Ovary (tissue), 3 donors: ENCODE data around the gene VARS2.

Source experiments
- CTCF ChIP-seq, 3 donors: fragments of 450-650 bp in 2 of 3; fragments of 200-600 bp in 1 of 3; IDR thresholded peaks; one replicate each; pipeline versions ENCODE4 v1.5.1 to v1.8.0; 2016 to 2022; ENCODE audit warnings: antibody characterized with exemption in 3 of 3, mild to moderate bottlenecking in 1 of 3
- EP300 ChIP-seq: sonication (generic); formaldehyde crosslinking; IDR thresholded peaks from one replicate; pipeline ENCODE4 v1.6.1; 2017; ENCODE audit warnings: antibody characterized with exemption
- POLR2A ChIP-seq: fragments of 450-650 bp; IDR thresholded peaks from one replicate; pipeline ENCODE4 v1.6.1; 2017; ENCODE audit warnings: antibody characterized with exemption, mild to moderate bottlenecking, moderate library complexity
- donor health status: DM: no; HTN: no; CAD: no.

GRCh38 chr6:30937265-30937664, 23.2 kb downstream of the VARS2 start:
- TF ChIP-seq CTCF (IDR thresholded peaks at IDR 0.05): no peak
- no peak for TF ChIP-seq EP300
- TF ChIP-seq POLR2A: no peak
